ENCODE measurements around the gene UST.
"Not testable (repeated sequence)": the region's sequence is repeated elsewhere in the genome, so short reads cannot be mapped to it uniquely, and the experiment has no call there.

Gene UST

GRCh38 chr6:148747145-148747470 is 278 bp downstream of the UST start:
- H3K27ac ChIP-seq = peak overlapping the region; percentile 45
- TF ChIP-seq CTCF (conservative IDR thresholded peaks at IDR 0.05) = no peak

GRCh38 chr6:148747471-148748165 is 788 bp downstream of the UST start:
- peak overlapping the region; percentile 45 for H3K27ac ChIP-seq
- no peak; the same call in 1 of the 2 replicates for TF ChIP-seq CTCF (conservative IDR thresholded peaks at IDR 0.05)
- no peak for TF ChIP-seq ZFX (IDR thresholded peaks at IDR 0.05)

- H3K27ac ChIP-seq = no peak overlapping the region
- TF ChIP-seq ZFX (IDR thresholded peaks at IDR 0.05) (no peak), CTCF (conservative IDR thresholded peaks at IDR 0.05) (no peak)
Measured at GRCh38 chr6:148749674-148750073, 2.8 kb downstream of the UST start.

GRCh38 chr6:148750838-148751792 is 4.3 kb downstream of the UST start:
- TF ChIP-seq ZFX (IDR thresholded peaks at IDR 0.05) (no peak), CTCF (conservative IDR thresholded peaks at IDR 0.05) (no peak)
- H3K27ac ChIP-seq = no peak overlapping the region

- TF ChIP-seq CTCF (conservative IDR thresholded peaks at IDR 0.05) = no peak
- no peak for TF ChIP-seq ZFX (IDR thresholded peaks at IDR 0.05)
- H3K27ac ChIP-seq = no peak overlapping the region
Measured at GRCh38 chr6:148751793-148752170, 5.0 kb downstream of the UST start.

- not testable (repeated sequence) for H3K27ac ChIP-seq
Measured at GRCh38 chr6:148755379-148755778, 8.5 kb downstream of the UST start.

- H3K27ac ChIP-seq = no peak overlapping the region
- TF ChIP-seq CTCF (conservative IDR thresholded peaks at IDR 0.05) = no peak
- no peak for TF ChIP-seq ZFX (IDR thresholded peaks at IDR 0.05)
Measured at GRCh38 chr6:148757944-148758480, 11.2 kb downstream of the UST start.

All from C4-2B (cell line).